Psoas muscle (tissue), 8 donors: ENCODE results near the gene ELMO1. TPM values are rescaled to one million over a fixed set of nuclear protein-coding genes. Genes with fewer than 3 reads are reported as not detected.

Experiments
- ATAC-seq, 4 donors: fragments of 200-7000 bp; cut with Tn5 transposase; one replicate each; pipeline ENCODE4 v1.9.1; 2020; ENCODE audit warnings: moderate library complexity in 3 of 4, mild to moderate bottlenecking in 2 of 4
- DNase-seq, 2 donors: peaks; one replicate each; pipeline ENCODE4 v3.0.0-alpha.2; 2020
- H3K27ac ChIP-seq: fragments of 200-600 bp; one replicate; pipeline ENCODE4 v1.8.0; 2022
- H3K27me3 ChIP-seq, 3 donors: fragments of 200-600 bp in 1 of 3; one replicate each; pipeline versions ENCODE4 v1.6.1 to v1.8.0; 2013 to 2022; ENCODE audit warnings: low read length in 2 of 3, mild to moderate bottlenecking in 2 of 3, moderate library complexity in 1 of 3; ENCODE audit not compliant: insufficient read depth in 3 of 3
- H3K36me3 ChIP-seq, 2 donors: fragments of 200-600 bp in 1 of 2; one replicate each; pipeline versions ENCODE4 v1.6.1 to v1.8.0; 2013 to 2022; ENCODE audit warnings: low read depth in 1 of 2, mild to moderate bottlenecking in 1 of 2, moderate library complexity in 1 of 2; ENCODE audit not compliant: insufficient read depth in 1 of 2
- H3K4me1 ChIP-seq: fragments of 200-600 bp; one replicate; pipeline ENCODE4 v1.8.0; 2022
- H3K4me3 ChIP-seq: fragments of 200-600 bp; one replicate; pipeline ENCODE4 v1.8.0; 2022; ENCODE audit warnings: mild to moderate bottlenecking
- H3K9me3 ChIP-seq: fragments of 200-600 bp; one replicate; pipeline ENCODE4 v1.8.0; 2022
- WGBS, 3 donors: extraction: QIAGEN DNeasy Blood & Tissue Kit; methylation state at CpG; one replicate each; pipeline versions ENCODE4 v1.1.6 to v1.1.7; 2013; 5-methylcytosine and 5-hydroxymethylcytosine counted together
- intact Hi-C, 2 donors: fragments of 100-400 bp; cut with DNase I; formaldehyde crosslinking; loops; one replicate each; pipeline versions ENCODE4 v1.11.0 to v1.14.2; 2022
- polyA plus RNA-seq, 3 donors: library from polyadenylated mRNA; stranded (reverse); fragments of 200-250 nt; gene quantifications; one replicate each; pipeline ENCODE4 v1.2.3, GENCODE V29; 2013
- total RNA-seq, 4 donors: library from RNA; stranded (reverse); fragmentation: NEBNext Ultra II Directional in 2 of 4; extraction: Animal tissue kit (Norgen Biotek cat#: 25700) in 2 of 4; gene quantifications; one replicate each; pipeline versions ENCODE4 v1.2.1 to v1.2.4, GENCODE V29; 2021 to 2023
- TF ChIP-seq, protein P1 (sequence below): fragments of 200-600 bp; IDR thresholded peaks from one replicate; pipeline ENCODE4 v1.8.0; 2022; ENCODE audit warnings: antibody characterized with exemption
- donor health status: healthy with polysubstance abuse.
- donor health status: DM: no; HTN: no; CAD: no; lungs with moderate emphysema.
- donor health status: Bipolar disorder and iron deficiency.
- donor health status: healthy.
- donor health status: DM: yes; HTN: yes; CAD: no.
- donor health status: DM: no; HTN: no; CAD: no.
- donor health status: DM: no; HTN: no; CAD: no.
- donor health status: DM: yes; HTN: yes; CAD: no.

ELMO1 gene
- total and polyA plus RNA-seq, 7 donors, result 2.8 to 8.1 (median 6.9) TPM

DNA sequence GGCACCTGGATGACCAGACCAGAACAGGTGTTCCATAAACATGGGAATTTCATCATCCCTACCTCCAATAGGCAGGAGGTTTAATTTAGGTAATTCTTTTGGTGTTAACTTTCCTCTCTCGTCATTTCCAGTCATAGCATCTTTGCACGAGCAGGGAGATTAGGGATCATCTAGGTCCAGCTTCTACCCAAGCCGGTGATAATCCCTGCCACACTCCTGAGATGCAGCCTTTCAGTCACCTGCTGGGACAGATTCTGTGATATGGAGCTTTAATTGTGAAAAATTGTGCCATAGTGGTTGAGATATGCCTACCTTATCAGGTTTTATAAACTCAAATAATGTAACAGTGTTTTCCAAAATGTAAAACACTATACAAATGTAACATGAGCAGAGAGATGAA, 532.5 kb downstream of the ELMO1 start:
- WGBS, 3 donors, result 59 to 76% (median 63%) methylated on average over 3 of the region's 3 CpGs

DNA sequence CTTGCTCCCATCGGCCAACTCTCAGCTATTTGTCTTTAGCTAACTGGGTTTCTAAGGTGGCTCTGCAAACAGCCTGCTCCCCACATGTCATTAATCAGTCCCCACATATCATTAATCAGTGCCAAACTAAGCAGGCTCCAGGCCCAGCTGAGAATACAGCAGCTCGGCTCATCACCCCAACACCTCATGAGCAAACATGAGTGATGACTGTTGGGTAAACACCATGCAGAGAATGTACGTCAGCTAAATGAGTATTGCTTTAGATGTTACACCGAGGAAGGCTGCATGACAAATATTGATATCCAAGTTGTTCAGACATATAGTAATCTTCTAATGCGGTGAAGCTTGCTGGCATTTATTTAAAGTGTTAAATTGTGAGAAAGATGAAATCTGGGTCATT, 536.9 kb downstream of the ELMO1 start:
- Histone ChIP-seq H3K9me3 (no peaks in the 10 kb centered on the region), H3K4me3 (no peak overlapping the region), H3K27ac (no peak overlapping the region), H3K36me3 (no peaks in the 10 kb centered on the region), H3K27me3 (no peaks in the 10 kb centered on the region), H3K4me1 (no peaks in the 10 kb centered on the region)
- TF ChIP-seq, protein P1, sequence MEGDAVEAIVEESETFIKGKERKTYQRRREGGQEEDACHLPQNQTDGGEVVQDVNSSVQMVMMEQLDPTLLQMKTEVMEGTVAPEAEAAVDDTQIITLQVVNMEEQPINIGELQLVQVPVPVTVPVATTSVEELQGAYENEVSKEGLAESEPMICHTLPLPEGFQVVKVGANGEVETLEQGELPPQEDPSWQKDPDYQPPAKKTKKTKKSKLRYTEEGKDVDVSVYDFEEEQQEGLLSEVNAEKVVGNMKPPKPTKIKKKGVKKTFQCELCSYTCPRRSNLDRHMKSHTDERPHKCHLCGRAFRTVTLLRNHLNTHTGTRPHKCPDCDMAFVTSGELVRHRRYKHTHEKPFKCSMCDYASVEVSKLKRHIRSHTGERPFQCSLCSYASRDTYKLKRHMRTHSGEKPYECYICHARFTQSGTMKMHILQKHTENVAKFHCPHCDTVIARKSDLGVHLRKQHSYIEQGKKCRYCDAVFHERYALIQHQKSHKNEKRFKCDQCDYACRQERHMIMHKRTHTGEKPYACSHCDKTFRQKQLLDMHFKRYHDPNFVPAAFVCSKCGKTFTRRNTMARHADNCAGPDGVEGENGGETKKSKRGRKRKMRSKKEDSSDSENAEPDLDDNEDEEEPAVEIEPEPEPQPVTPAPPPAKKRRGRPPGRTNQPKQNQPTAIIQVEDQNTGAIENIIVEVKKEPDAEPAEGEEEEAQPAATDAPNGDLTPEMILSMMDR, result no peak
- ATAC-seq (no peak), DNase-seq (no peak)
- WGBS, 3 donors, result 82 to 88% (median 83%) methylated on average over 5 of the region's 5 CpGs
- intact Hi-C loops, result no loop called here

More for the DNA sequence above, 532.5 kb downstream of the ELMO1 start:
- no peaks in the 10 kb centered on the region for H3K4me1 ChIP-seq
- intact Hi-C loops, result no loop called here
- ATAC-seq (no peak), DNase-seq (no peak)
- no peaks in the 10 kb centered on the region for H3K9me3 ChIP-seq
- H3K4me3 ChIP-seq, result no peak overlapping the region
- no peak overlapping the region for H3K27ac ChIP-seq
- no peaks in the 10 kb centered on the region for H3K36me3 ChIP-seq
- TF ChIP-seq, protein P1, result no peak
- no peaks in the 10 kb centered on the region for H3K27me3 ChIP-seq

DNA sequence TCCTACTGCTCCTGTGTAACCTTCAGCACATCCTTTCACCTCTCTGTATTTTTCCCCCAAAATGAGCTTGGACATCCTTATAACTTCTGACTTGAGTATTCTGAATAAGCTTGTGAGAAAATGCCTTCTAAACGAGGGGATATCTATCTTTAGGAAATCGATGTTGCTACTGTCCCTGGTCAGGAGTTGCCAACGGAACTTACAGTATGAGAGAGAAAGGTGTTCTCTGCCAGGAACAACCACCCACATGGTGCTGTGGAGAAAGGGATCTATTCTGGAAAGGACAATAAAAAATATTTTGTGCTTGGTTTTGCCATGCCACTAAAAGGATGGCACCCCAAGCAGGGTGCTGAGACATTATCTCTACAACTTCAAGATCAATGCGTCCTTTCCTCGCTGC, 537.8 kb downstream of the ELMO1 start:
- Histone ChIP-seq H3K27ac (no peak overlapping the region), H3K36me3 (no peaks in the 10 kb centered on the region), H3K9me3 (no peaks in the 10 kb centered on the region), H3K4me1 (no peaks in the 10 kb centered on the region), H3K27me3 (no peaks in the 10 kb centered on the region), H3K4me3 (no peak overlapping the region)
- TF ChIP-seq, protein P1, result no peak
- intact Hi-C loops, result no loop called here
- DNase-seq (no peak), ATAC-seq (no peak)
- WGBS, 3 donors, result 84 to 93% (median 89%) methylated on average over 5 of the region's 5 CpGs

DNA sequence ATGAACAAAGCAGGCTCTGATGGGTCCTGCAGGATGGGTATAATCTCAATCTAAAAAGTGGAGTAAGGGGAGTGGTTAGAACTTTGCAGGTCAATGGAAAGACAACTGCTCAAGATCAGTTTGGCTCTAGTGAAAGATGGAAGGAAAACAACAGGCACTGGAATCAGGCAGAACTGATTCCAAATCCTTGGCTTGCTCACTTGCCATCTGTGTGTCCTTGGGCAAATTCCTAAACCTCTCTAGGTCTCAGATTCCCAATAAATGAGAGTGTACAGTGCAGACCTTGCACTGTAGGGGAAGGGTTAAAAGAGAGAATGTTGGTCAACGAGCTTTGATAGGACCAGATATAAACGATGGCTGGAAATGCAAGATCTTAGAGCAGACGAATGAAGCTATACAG, 538.3 kb downstream of the ELMO1 start:
- WGBS, 3 donors, result 60 to 80% (median 67%) methylated on average over 3 of the region's 3 CpGs
- TF ChIP-seq, protein P1, result no peak
- Histone ChIP-seq H3K27me3 (no peaks in the 10 kb centered on the region), H3K4me3 (no peak overlapping the region), H3K27ac (no peak overlapping the region), H3K9me3 (no peaks in the 10 kb centered on the region), H3K4me1 (no peaks in the 10 kb centered on the region), H3K36me3 (no peaks in the 10 kb centered on the region)
- ATAC-seq (no peak), DNase-seq (no peak)
- intact Hi-C loops, result no loop called here

DNA sequence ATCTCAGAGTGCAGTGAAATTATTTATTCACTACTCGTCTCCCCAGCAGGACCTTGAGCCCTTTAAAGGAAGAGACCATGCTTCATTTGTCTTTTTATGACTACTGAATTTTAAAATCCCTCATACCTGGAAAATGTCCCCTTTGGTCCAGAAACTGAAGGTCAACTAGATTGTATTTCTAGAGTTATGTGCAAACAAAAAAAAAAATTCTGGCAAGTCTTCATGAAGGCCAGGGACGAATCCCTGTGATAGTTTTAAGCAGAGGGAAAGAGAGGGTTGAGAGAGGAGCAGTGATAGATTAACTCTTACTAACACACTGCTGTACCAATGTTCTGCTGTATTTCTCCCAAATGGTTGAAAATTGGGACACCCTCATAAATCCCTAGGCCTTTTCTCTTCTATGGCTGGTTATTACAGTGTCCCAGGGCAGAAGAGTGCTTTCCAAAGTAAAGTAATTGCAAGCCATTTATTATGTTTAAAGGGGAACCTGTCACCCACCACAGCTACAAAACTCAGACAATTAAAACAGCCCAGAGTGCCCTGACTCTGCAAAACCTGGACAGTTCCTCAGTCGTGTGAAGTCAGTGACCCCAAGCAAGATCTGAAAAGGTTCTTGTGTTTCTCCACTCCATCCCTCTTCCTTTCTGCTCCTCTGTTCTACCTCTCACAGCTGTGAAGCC, 541.6 kb downstream of the ELMO1 start:
- TF ChIP-seq, protein P1, result no peak
- H3K36me3 ChIP-seq, result no peaks in the 10 kb centered on the region
- H3K4me3 ChIP-seq, result no peak overlapping the region
- intact Hi-C loops, result no loop called here
- ATAC-seq, result no peak
- H3K27me3 ChIP-seq, result no peaks in the 10 kb centered on the region
- DNase-seq, result no peak
- H3K27ac ChIP-seq, result no peak overlapping the region
- 40 to 44% (median 41%) methylated on average over 3 of the region's 3 CpGs for WGBS, 3 donors
- no peaks in the 10 kb centered on the region for H3K4me1 ChIP-seq
- no peaks in the 10 kb centered on the region for H3K9me3 ChIP-seq
